ENCODE data around the gene SERINC2.

Gene SERINC2

DNA sequence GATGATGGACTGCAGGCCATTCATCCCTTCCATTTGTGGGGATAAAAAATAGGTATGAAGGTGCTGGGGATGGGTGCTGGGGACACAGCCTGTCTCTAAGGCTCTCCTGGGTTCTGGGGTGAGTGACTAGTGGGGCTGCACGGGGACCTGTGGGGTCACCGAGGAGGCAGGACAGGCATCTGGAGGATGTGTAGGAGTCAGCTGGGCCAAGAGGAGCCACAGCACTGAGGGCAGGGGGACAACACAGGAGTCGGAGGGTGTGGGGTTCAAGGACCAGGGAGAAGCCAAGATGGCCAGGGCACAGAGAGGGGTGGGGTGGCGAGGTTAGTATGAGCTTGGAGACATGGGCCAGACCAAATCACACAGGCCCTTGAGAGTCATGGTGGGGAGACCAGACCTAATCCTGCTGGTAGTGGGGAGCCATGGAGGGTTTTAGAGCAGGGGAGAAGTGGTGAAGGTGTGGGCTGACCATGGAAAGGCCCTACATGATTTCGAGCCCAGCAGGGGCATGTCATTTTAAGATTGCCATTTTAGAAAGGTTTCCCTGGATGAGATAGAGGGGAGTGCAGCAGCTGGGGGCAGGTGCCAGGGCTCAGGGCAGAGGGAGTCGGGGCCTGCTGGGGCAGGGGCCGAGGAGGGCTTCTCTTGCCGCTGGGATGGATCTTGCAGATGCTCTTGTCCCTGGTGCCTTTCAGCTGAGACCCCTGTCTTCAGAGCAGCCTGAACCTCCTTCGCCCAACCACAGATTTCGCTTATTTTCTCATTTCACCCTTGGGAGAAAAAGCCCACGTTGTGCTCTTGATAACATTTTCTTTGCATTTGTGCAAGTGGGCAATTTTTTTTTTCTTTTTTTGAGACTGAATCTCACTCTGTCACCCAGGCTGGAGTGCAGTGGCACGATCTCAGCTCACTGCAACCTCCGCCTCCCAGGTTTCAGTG lies 22.7 kb downstream of the SERINC2 start:
- no peak overlapping the region for H3K4me2 ChIP-seq (ENCODE audit: insufficient read depth, low read length, poor library complexity, severe bottlenecking)
- no CpG with 5 or more reads among the region's 13 CpGs for WGBS, 2 donors (ENCODE audit: extremely low coverage in 2 of 2, insufficient read length in 2 of 2, insufficient replicate concordance in 1 of 2)
- DNase-seq (ENCODE audit: low spot score) = no peak

DNA sequence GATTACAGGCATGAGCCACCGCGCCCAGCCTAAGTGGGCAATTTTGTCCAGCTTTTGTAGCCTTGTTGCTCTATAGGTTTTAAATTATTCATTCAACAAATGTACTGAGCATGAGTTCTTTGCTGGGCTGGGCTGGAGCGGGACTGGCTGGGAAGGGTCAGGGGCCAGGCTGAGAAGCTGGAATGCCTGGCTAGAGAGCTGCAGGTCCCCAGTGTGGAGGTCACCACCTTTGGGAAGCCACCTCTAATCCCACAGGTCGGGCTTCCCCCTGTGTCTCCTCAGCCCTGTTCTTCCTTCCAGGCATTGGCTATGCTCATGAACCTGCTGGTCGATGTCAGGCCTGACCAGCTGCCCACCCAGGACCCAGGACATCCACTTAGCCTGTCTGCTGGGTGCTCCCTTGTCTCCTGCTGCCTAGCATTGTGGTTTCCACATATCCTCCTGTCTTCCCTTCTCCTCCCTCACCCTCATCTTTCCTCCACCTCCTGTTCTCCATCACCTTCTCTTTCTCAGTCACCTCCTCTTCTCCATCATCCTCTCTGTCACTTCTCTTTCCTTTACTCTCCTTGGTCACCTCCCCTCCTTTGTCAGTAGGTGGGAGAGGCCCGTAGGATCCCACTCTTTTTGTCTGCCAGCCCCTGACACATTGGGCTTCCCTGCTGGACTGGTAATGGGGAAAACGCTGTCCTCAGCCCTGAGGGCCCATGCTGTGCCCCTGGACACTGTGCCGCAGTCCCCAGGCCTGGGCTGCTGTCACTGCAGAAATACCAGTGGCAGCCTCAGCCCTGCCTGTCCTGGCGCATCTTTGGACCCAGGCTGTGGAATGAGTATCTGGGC lies 23.8 kb downstream of the SERINC2 start:
- Histone ChIP-seq H2BK15ac (ENCODE audit: low read length) (no peak overlapping the region), H3K4me2 (ENCODE audit: insufficient read depth, low read length, poor library complexity, severe bottlenecking) (no peak overlapping the region), H3K23ac (ENCODE audit: low read depth, low read length, poor library complexity) (no peak overlapping the region), H3K9me3 (replicated peaks in 1 of 2; ENCODE audit: control insufficient read depth in 2 of 2, insufficient read depth in 1 of 2, low read depth in 1 of 2, low read length in 2 of 2) (no peaks in the 10 kb centered on the region), H3K9ac (ENCODE audit: low read depth, low read length, poor library complexity) (no peak overlapping the region), H2AFZ (ENCODE audit: low read length) (no peak overlapping the region), H2AK5ac (ENCODE audit: low read depth, low read length) (peak overlapping the region; percentile 56), H2BK120ac (ENCODE audit: low read depth, low read length) (no peak overlapping the region), H3K4ac (ENCODE audit: low read length) (no peak overlapping the region), H3K27me3 (ENCODE audit: control insufficient read depth in 3 of 3, insufficient read depth in 3 of 3, low read depth in 1 of 3, low read length in 3 of 3) (no peaks in the 10 kb centered on the region), H3K27ac (replicated peaks; ENCODE audit: low read length) (peak overlapping the region; percentile 34), H4K8ac (ENCODE audit: low read depth, low read length) (no peak overlapping the region), H3K18ac (ENCODE audit: low read length) (peak overlapping the region; percentile 20), H3K14ac (ENCODE audit: low read length) (no peak overlapping the region), H4K91ac (ENCODE audit: low read depth, low read length, poor library complexity) (peak overlapping the region; percentile 19), H3K79me1 (ENCODE audit: low read depth, low read length) (peaks cover 1% of the 10 kb centered on the region), H3K36me3 (replicated peaks in 1 of 2; ENCODE audit: control insufficient read depth in 2 of 2, insufficient read depth in 2 of 2, low read length in 2 of 2) (peaks cover 0 to 9% of the 10 kb centered on the region in 2 donors), H3K4me3 (ENCODE audit: low read length in 2 of 2) (peak overlapping the region in 1 of 2 donors; percentile 35), H3K4me1 (ENCODE audit: control insufficient read depth in 2 of 2, insufficient read depth in 1 of 2, low read depth in 1 of 2, low read length in 2 of 2) (peaks cover 0 to 19% of the 10 kb centered on the region in 2 donors), H2BK12ac (ENCODE audit: low read length) (no peak overlapping the region), H2BK5ac (ENCODE audit: low read length) (no peak overlapping the region)
- no peak for DNase-seq (ENCODE audit: low spot score)
- no CpG with 5 or more reads among the region's 9 CpGs for WGBS, 2 donors (ENCODE audit: extremely low coverage in 2 of 2, insufficient read length in 2 of 2, insufficient replicate concordance in 1 of 2)

More for the DNA sequence above, 22.7 kb downstream of the SERINC2 start:
- Histone ChIP-seq H4K91ac (ENCODE audit: low read depth, low read length, poor library complexity) (no peak overlapping the region), H3K27ac (replicated peaks; ENCODE audit: low read length) (no peak overlapping the region), H2BK5ac (ENCODE audit: low read length) (peak overlapping the region; percentile 54), H3K79me1 (ENCODE audit: low read depth, low read length) (peaks cover 1% of the 10 kb centered on the region), H3K14ac (ENCODE audit: low read length) (no peak overlapping the region), H3K9me3 (replicated peaks in 1 of 2; ENCODE audit: control insufficient read depth in 2 of 2, insufficient read depth in 1 of 2, low read depth in 1 of 2, low read length in 2 of 2) (no peaks in the 10 kb centered on the region), H2BK15ac (ENCODE audit: low read length) (no peak overlapping the region), H3K9ac (ENCODE audit: low read depth, low read length, poor library complexity) (no peak overlapping the region), H4K8ac (ENCODE audit: low read depth, low read length) (no peak overlapping the region), H3K23ac (ENCODE audit: low read depth, low read length, poor library complexity) (peak overlapping the region; percentile 76), H2BK12ac (ENCODE audit: low read length) (no peak overlapping the region), H3K18ac (ENCODE audit: low read length) (no peak overlapping the region), H2AFZ (ENCODE audit: low read length) (no peak overlapping the region), H3K4me3 (ENCODE audit: low read length in 2 of 2) (no peak overlapping the region), H2AK5ac (ENCODE audit: low read depth, low read length) (no peak overlapping the region), H3K27me3 (ENCODE audit: control insufficient read depth in 3 of 3, insufficient read depth in 3 of 3, low read depth in 1 of 3, low read length in 3 of 3) (no peaks in the 10 kb centered on the region), H3K36me3 (replicated peaks in 1 of 2; ENCODE audit: control insufficient read depth in 2 of 2, insufficient read depth in 2 of 2, low read length in 2 of 2) (peaks cover 0 to 11% of the 10 kb centered on the region in 2 donors), H2BK120ac (ENCODE audit: low read depth, low read length) (no peak overlapping the region), H3K4me1 (ENCODE audit: control insufficient read depth in 2 of 2, insufficient read depth in 1 of 2, low read depth in 1 of 2, low read length in 2 of 2) (peaks cover 0 to 16% of the 10 kb centered on the region in 2 donors), H3K4ac (ENCODE audit: low read length) (no peak overlapping the region)

DNA sequence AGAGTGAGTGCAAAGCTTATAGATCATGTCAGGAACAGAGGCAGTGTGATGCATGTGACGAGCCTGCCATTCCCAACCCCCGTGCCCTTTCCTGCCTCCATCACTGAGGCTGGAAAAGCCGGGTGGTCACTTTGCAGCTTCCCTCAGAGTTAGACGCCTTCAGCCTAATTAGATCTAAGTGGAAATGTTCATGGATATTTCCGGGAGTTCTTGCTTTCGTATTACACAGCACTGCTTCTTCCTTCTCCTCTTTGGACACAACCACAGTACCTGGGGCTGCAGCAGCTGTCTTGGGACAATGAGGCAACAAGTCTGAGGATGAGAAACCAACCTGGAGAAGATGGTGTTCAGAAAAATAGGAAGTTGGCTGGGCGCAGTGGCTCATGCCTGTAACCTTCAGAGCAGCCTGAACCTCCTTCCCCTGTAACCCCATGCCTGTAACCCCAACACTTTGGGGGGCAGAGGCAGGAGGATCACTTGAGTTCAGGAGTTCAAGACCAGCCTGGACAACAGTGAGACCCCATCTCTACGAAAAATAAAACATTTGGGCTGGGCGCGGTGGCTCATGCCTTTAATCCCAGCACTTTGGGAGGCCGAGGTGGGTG lies 24.5 kb downstream of the SERINC2 start:
- H4K8ac ChIP-seq (ENCODE audit: low read depth, low read length) = no peak overlapping the region
- no peak for DNase-seq (ENCODE audit: low spot score)
- no peak overlapping the region for H2BK15ac ChIP-seq (ENCODE audit: low read length)
- no peak overlapping the region for H2BK5ac ChIP-seq (ENCODE audit: low read length)
- no peak overlapping the region for H2AK5ac ChIP-seq (ENCODE audit: low read depth, low read length)
- no peak overlapping the region for H3K4ac ChIP-seq (ENCODE audit: low read length)
- H3K4me3 ChIP-seq (ENCODE audit: low read length in 2 of 2) = no peak overlapping the region
- no peaks in the 10 kb centered on the region for H3K9me3 ChIP-seq (replicated peaks in 1 of 2; ENCODE audit: control insufficient read depth in 2 of 2, insufficient read depth in 1 of 2, low read depth in 1 of 2, low read length in 2 of 2)
- H3K9ac ChIP-seq (ENCODE audit: low read depth, low read length, poor library complexity) = no peak overlapping the region
- peak overlapping the region; percentile 20 for H3K18ac ChIP-seq (ENCODE audit: low read length)
- peaks cover 0 to 9% of the 10 kb centered on the region in 2 donors for H3K36me3 ChIP-seq (replicated peaks in 1 of 2; ENCODE audit: control insufficient read depth in 2 of 2, insufficient read depth in 2 of 2, low read length in 2 of 2)
- no peaks in the 10 kb centered on the region for H3K27me3 ChIP-seq (ENCODE audit: control insufficient read depth in 3 of 3, insufficient read depth in 3 of 3, low read depth in 1 of 3, low read length in 3 of 3)
- no CpG with 5 or more reads among the region's 11 CpGs for WGBS, 2 donors (ENCODE audit: extremely low coverage in 2 of 2, insufficient read length in 2 of 2, insufficient replicate concordance in 1 of 2)
- H3K23ac ChIP-seq (ENCODE audit: low read depth, low read length, poor library complexity) = no peak overlapping the region
- H4K91ac ChIP-seq (ENCODE audit: low read depth, low read length, poor library complexity) = peak overlapping the region; percentile 19
- H2AFZ ChIP-seq (ENCODE audit: low read length) = no peak overlapping the region
- no peak overlapping the region for H2BK12ac ChIP-seq (ENCODE audit: low read length)
- peaks cover 0 to 19% of the 10 kb centered on the region in 2 donors for H3K4me1 ChIP-seq (ENCODE audit: control insufficient read depth in 2 of 2, insufficient read depth in 1 of 2, low read depth in 1 of 2, low read length in 2 of 2)
- H3K14ac ChIP-seq (ENCODE audit: low read length) = no peak overlapping the region
- no peak overlapping the region for H3K4me2 ChIP-seq (ENCODE audit: insufficient read depth, low read length, poor library complexity, severe bottlenecking)
- no peak overlapping the region for H2BK120ac ChIP-seq (ENCODE audit: low read depth, low read length)
- peaks cover 1% of the 10 kb centered on the region for H3K79me1 ChIP-seq (ENCODE audit: low read depth, low read length)
- H3K27ac ChIP-seq (replicated peaks; ENCODE audit: low read length) = no peak overlapping the region
